PC-9 (cell line): Measurements from ENCODE around the gene KCNK10.

Experiments used
- EZH2 ChIP-seq: fragments of 200-600 bp; sonication (generic); IDR thresholded peaks from 2 replicates; pipeline ENCODE4 v1.8.0; 2017; ENCODE audit warnings: antibody characterized with exemption, low read depth
- TF ChIP-seq, protein P1 (sequence below): fragments of 200-600 bp; sonication (generic); conservative IDR thresholded peaks from 2 replicates; pipeline ENCODE4 v1.6.1; 2017; ENCODE audit warnings: mixed run types, antibody characterized with exemption, mild to moderate bottlenecking, moderate library complexity

DNA sequence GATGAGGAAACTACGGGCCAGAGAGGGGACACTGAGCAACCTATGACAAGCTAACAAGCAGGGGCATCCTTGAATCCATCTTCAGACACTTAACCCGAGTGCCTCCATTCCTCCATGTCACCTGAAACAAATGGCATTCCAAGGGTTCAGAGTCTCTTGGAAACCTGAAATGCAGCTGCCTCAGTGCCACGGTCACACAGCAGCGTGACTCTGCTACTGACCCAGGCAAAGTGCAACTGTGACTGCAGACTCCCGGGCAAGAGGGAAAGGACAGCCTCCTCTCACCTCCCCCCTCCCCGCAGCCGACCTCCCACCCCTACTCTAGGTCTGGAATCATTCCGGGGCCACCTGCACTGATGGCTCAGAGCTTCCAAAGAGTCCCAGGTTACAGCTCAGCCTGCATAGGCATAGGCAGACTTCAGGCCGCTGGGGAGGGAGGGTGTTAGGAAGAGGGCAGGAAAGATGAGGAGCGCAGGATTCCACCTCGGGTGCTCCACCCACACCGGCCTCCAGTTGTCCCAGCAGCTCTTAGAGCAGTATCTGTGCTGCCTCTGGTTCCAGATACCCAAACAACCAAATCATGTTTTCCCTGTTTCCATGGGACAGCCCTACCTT lies 53.2 kb downstream of the KCNK10 start:
- TF ChIP-seq, protein P1, sequence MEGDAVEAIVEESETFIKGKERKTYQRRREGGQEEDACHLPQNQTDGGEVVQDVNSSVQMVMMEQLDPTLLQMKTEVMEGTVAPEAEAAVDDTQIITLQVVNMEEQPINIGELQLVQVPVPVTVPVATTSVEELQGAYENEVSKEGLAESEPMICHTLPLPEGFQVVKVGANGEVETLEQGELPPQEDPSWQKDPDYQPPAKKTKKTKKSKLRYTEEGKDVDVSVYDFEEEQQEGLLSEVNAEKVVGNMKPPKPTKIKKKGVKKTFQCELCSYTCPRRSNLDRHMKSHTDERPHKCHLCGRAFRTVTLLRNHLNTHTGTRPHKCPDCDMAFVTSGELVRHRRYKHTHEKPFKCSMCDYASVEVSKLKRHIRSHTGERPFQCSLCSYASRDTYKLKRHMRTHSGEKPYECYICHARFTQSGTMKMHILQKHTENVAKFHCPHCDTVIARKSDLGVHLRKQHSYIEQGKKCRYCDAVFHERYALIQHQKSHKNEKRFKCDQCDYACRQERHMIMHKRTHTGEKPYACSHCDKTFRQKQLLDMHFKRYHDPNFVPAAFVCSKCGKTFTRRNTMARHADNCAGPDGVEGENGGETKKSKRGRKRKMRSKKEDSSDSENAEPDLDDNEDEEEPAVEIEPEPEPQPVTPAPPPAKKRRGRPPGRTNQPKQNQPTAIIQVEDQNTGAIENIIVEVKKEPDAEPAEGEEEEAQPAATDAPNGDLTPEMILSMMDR = no peak
- TF ChIP-seq EZH2 = no peak
